Right atrium auricular region (tissue), 2 donors: ENCODE results near the gene HMGXB4. TPM values are rescaled to one million over a fixed set of nuclear protein-coding genes. Genes with fewer than 3 reads are reported as not detected.

Experiments
- DNase-seq: peaks from one replicate; pipeline ENCODE4 v3.0.0-alpha.2; 2019; ENCODE audit warnings: low spot score
- H3K27ac ChIP-seq, 2 donors: fragments of 200-600 bp; sonication (generic); 1 replicate in 1 of 2; 2 replicates in 1 of 2; pipeline ENCODE4 v1.5.1; 2016 to 2019
- H3K27me3 ChIP-seq, 2 donors: fragments of 200-600 bp; sonication (generic); one replicate each; pipeline versions ENCODE4 v1.5.1 to v1.6.0; 2017 to 2019
- H3K36me3 ChIP-seq: fragments of 200-600 bp; sonication (generic); one replicate; pipeline ENCODE4 v1.5.1; 2016
- H3K4me1 ChIP-seq, 2 donors: fragments of 200-600 bp; sonication (generic); one replicate each; pipeline versions ENCODE4 v1.5.1 to v1.6.0; 2017 to 2019
- H3K4me3 ChIP-seq, 2 donors: fragments of 200-600 bp; sonication (generic); 1 replicate in 1 of 2; 2 replicates in 1 of 2; pipeline ENCODE4 v1.5.1; 2017 to 2019; ENCODE audit warnings: mild to moderate bottlenecking in 1 of 2, moderate library complexity in 1 of 2
- H3K9me3 ChIP-seq, 2 donors: fragments of 200-600 bp; sonication (generic); one replicate each; pipeline ENCODE4 v1.5.1; 2019
- CTCF ChIP-seq, 2 donors: fragments of 200-600 bp; sonication (generic); IDR thresholded peaks; one replicate each; pipeline ENCODE4 v1.5.1; 2019; ENCODE audit warnings: antibody characterized with exemption in 2 of 2
- total RNA-seq, 2 donors: library from RNA; depleted of rRNA; stranded (reverse); fragments of >200 nt; gene quantifications; one replicate each; pipeline ENCODE4 v1.1.0, GENCODE V29; 2016

Gene HMGXB4
- total RNA-seq, 2 donors from 2014 or later, result 9.6 to 9.8 TPM

GRCh38 chr22:35225010-35225409 lies 32.3 kb upstream of the HMGXB4 start:
- no peaks in the 10 kb centered on the region for H3K4me1 ChIP-seq
- no peak overlapping the region for H3K27ac ChIP-seq
- no peaks in the 10 kb centered on the region for H3K36me3 ChIP-seq
- H3K9me3 ChIP-seq, result no peaks in the 10 kb centered on the region
- H3K4me3 ChIP-seq, result no peak overlapping the region
- no peak for TF ChIP-seq CTCF (IDR thresholded peaks at IDR 0.05)
- no peaks in the 10 kb centered on the region for H3K27me3 ChIP-seq
- DNase-seq, result no peak

- Histone ChIP-seq H3K4me3 (no peak overlapping the region), H3K27ac (no peak overlapping the region), H3K27me3 (no peaks in the 10 kb centered on the region), H3K9me3 (no peaks in the 10 kb centered on the region), H3K36me3 (no peaks in the 10 kb centered on the region), H3K4me1 (no peaks in the 10 kb centered on the region)
- no peak for DNase-seq
- no peak for TF ChIP-seq CTCF (IDR thresholded peaks at IDR 0.05)
Observed at GRCh38 chr22:35226958-35227647, 30.2 kb upstream of the HMGXB4 start.

GRCh38 chr22:35229865-35230264 lies 27.4 kb upstream of the HMGXB4 start:
- H3K27ac ChIP-seq, result no peak overlapping the region
- H3K4me3 ChIP-seq, result no peak overlapping the region
- H3K9me3 ChIP-seq, result no peaks in the 10 kb centered on the region
- no peaks in the 10 kb centered on the region for H3K4me1 ChIP-seq
- H3K36me3 ChIP-seq, result no peaks in the 10 kb centered on the region
- no peak for TF ChIP-seq CTCF (IDR thresholded peaks at IDR 0.05)
- no peaks in the 10 kb centered on the region for H3K27me3 ChIP-seq
- no peak for DNase-seq

GRCh38 chr22:35230417-35230816 lies 26.9 kb upstream of the HMGXB4 start:
- no peaks in the 10 kb centered on the region for H3K9me3 ChIP-seq

GRCh38 chr22:35230839-35231584 lies 26.3 kb upstream of the HMGXB4 start:
- no peak overlapping the region for H3K4me3 ChIP-seq

More at GRCh38 chr22:35230417-35230816, 26.9 kb upstream of the HMGXB4 start:
- Histone ChIP-seq H3K4me1 (no peaks in the 10 kb centered on the region), H3K27ac (no peak overlapping the region), H3K36me3 (no peaks in the 10 kb centered on the region), H3K4me3 (no peak overlapping the region), H3K27me3 (no peaks in the 10 kb centered on the region)
- no peak for DNase-seq
- TF ChIP-seq CTCF (IDR thresholded peaks at IDR 0.05), result no peak

More at GRCh38 chr22:35230839-35231584, 26.3 kb upstream of the HMGXB4 start:
- Histone ChIP-seq H3K9me3 (no peaks in the 10 kb centered on the region), H3K4me1 (no peaks in the 10 kb centered on the region), H3K27me3 (no peaks in the 10 kb centered on the region), H3K27ac (no peak overlapping the region), H3K36me3 (no peaks in the 10 kb centered on the region)
- TF ChIP-seq CTCF (IDR thresholded peaks at IDR 0.05), result no peak
- no peak for DNase-seq
